HUES64 (cell line): ENCODE measurements around the gene TMPRSS4.

Source experiments
- H3K27ac ChIP-seq: 2 replicates; pipeline ENCODE4 v1.7.0; 2013; ENCODE audit warnings: low read depth, low read length, inconsistent platforms
- H3K27me3 ChIP-seq: 2 replicates; pipeline ENCODE4 v1.6.1; 2013; ENCODE audit warnings: mild to moderate bottlenecking, low read length; ENCODE audit not compliant: insufficient read depth
- H3K36me3 ChIP-seq: 2 replicates; pipeline ENCODE4 v1.6.1; 2013; ENCODE audit warnings: mild to moderate bottlenecking, low read length; ENCODE audit not compliant: insufficient read depth
- H3K4me1 ChIP-seq: 2 replicates; pipeline ENCODE4 v1.6.1; 2013; ENCODE audit warnings: mild to moderate bottlenecking, low read length, moderate library complexity; ENCODE audit not compliant: insufficient read depth
- H3K4me3 ChIP-seq: 2 replicates; pipeline ENCODE4 v1.5.1; 2013; ENCODE audit warnings: mild to moderate bottlenecking, low read length, moderate library complexity
- H3K9ac ChIP-seq: 2 replicates; pipeline ENCODE4 v1.6.1; 2013; ENCODE audit warnings: mild to moderate bottlenecking, low read depth, low read length
- H3K9me3 ChIP-seq: 2 replicates; pipeline ENCODE4 v1.6.1; 2013; ENCODE audit warnings: low read depth, low read length; ENCODE audit not compliant: insufficient read depth
- WGBS: fragments of 150-250, 120-280 bp; methylation state at CpG from one replicate; pipeline ENCODE4 v1.1.7; 2013; ENCODE audit warnings: missing lambda C conversion rate; 5-methylcytosine and 5-hydroxymethylcytosine counted together

TMPRSS4 gene

GRCh38 chr11:118109231-118109630, 32.4 kb downstream of the TMPRSS4 start:
- 92% methylated on average over 2 of the region's 2 CpGs for WGBS

GRCh38 chr11:118111019-118111743, 34.3 kb downstream of the TMPRSS4 start:
- Histone ChIP-seq H3K27ac (no peak overlapping the region), H3K9me3 (no peaks in the 10 kb centered on the region), H3K4me1 (no peaks in the 10 kb centered on the region; the same call in 1 of the 2 replicates), H3K27me3 (no peaks in the 10 kb centered on the region), H3K36me3 (no peaks in the 10 kb centered on the region), H3K9ac (no peak overlapping the region), H3K4me3 (no peak overlapping the region)
- WGBS, result 89% methylated on average over 7 of the region's 8 CpGs

More at GRCh38 chr11:118109231-118109630, 32.4 kb downstream of the TMPRSS4 start:
- H3K9ac ChIP-seq, result no peak overlapping the region
- no peaks in the 10 kb centered on the region for H3K9me3 ChIP-seq
- H3K4me3 ChIP-seq, result no peak overlapping the region
- H3K27ac ChIP-seq, result no peak overlapping the region
- H3K4me1 ChIP-seq, result no peaks in the 10 kb centered on the region; the same call in 1 of the 2 replicates
- H3K27me3 ChIP-seq, result no peaks in the 10 kb centered on the region
- no peaks in the 10 kb centered on the region for H3K36me3 ChIP-seq

- Histone ChIP-seq H3K4me3 (no peak overlapping the region), H3K9me3 (no peaks in the 10 kb centered on the region), H3K36me3 (no peaks in the 10 kb centered on the region), H3K9ac (no peak overlapping the region), H3K27ac (no peak overlapping the region), H3K4me1 (no peaks in the 10 kb centered on the region; the same call in 1 of the 2 replicates), H3K27me3 (no peaks in the 10 kb centered on the region)
- 93% methylated on average over 6 of the region's 6 CpGs for WGBS
Measured at GRCh38 chr11:118111744-118112035, 34.8 kb downstream of the TMPRSS4 start.

- no peak overlapping the region for H3K4me3 ChIP-seq
- H3K9me3 ChIP-seq, result no peaks in the 10 kb centered on the region
- no peak overlapping the region for H3K9ac ChIP-seq
- H3K27ac ChIP-seq, result no peak overlapping the region
- H3K36me3 ChIP-seq, result no peaks in the 10 kb centered on the region
- H3K27me3 ChIP-seq, result no peaks in the 10 kb centered on the region
- WGBS, result 93% methylated on average over 11 of the region's 11 CpGs
- H3K4me1 ChIP-seq, result no peaks in the 10 kb centered on the region; the same call in 1 of the 2 replicates
Measured at GRCh38 chr11:118112711-118113430, 36.0 kb downstream of the TMPRSS4 start.

GRCh38 chr11:118114266-118114665, 37.4 kb downstream of the TMPRSS4 start:
- H3K9me3 ChIP-seq, result no peaks in the 10 kb centered on the region
- H3K36me3 ChIP-seq, result no peaks in the 10 kb centered on the region
- no peak overlapping the region for H3K27ac ChIP-seq
- H3K4me1 ChIP-seq, result peaks cover 9% of the 10 kb centered on the region; the same call in 1 of the 2 replicates
- H3K4me3 ChIP-seq, result no peak overlapping the region
- H3K9ac ChIP-seq, result no peak overlapping the region
- no peaks in the 10 kb centered on the region for H3K27me3 ChIP-seq
- WGBS, result 82% methylated on average over 1 of the region's 1 CpG

GRCh38 chr11:118115048-118115447, 38.2 kb downstream of the TMPRSS4 start:
- Histone ChIP-seq H3K27me3 (no peaks in the 10 kb centered on the region), H3K9ac (no peak overlapping the region), H3K27ac (no peak overlapping the region), H3K9me3 (no peaks in the 10 kb centered on the region), H3K4me1 (peaks cover 9% of the 10 kb centered on the region; the same call in 1 of the 2 replicates), H3K36me3 (no peaks in the 10 kb centered on the region), H3K4me3 (no peak overlapping the region)
- 94% methylated on average over 7 of the region's 7 CpGs for WGBS

- Histone ChIP-seq H3K9me3 (no peaks in the 10 kb centered on the region), H3K27ac (no peak overlapping the region), H3K4me3 (no peak overlapping the region), H3K36me3 (no peaks in the 10 kb centered on the region), H3K4me1 (peaks cover 9% of the 10 kb centered on the region; the same call in 1 of the 2 replicates), H3K27me3 (no peaks in the 10 kb centered on the region), H3K9ac (no peak overlapping the region)
- WGBS, result 90% methylated on average over 8 of the region's 9 CpGs
Measured at GRCh38 chr11:118117790-118118601, 41.1 kb downstream of the TMPRSS4 start.

- 83% methylated on average over 1 of the region's 1 CpG for WGBS
Measured at GRCh38 chr11:118120793-118121192, 43.9 kb downstream of the TMPRSS4 start.

GRCh38 chr11:118124929-118125535, 48.2 kb downstream of the TMPRSS4 start:
- no peak overlapping the region for H3K27ac ChIP-seq
- 95% methylated on average over 8 of the region's 8 CpGs for WGBS

More at GRCh38 chr11:118120793-118121192, 43.9 kb downstream of the TMPRSS4 start:
- peaks cover 9% of the 10 kb centered on the region; the same call in 1 of the 2 replicates for H3K4me1 ChIP-seq
- no peaks in the 10 kb centered on the region for H3K9me3 ChIP-seq
- H3K36me3 ChIP-seq, result no peaks in the 10 kb centered on the region
- no peaks in the 10 kb centered on the region for H3K27me3 ChIP-seq
- no peak overlapping the region for H3K27ac ChIP-seq
- no peak overlapping the region for H3K9ac ChIP-seq
- H3K4me3 ChIP-seq, result no peak overlapping the region

GRCh38 chr11:118126082-118126838, 49.4 kb downstream of the TMPRSS4 start:
- Histone ChIP-seq H3K9ac (no peak overlapping the region), H3K4me1 (no peaks in the 10 kb centered on the region), H3K27ac (no peak overlapping the region), H3K9me3 (no peaks in the 10 kb centered on the region), H3K36me3 (no peaks in the 10 kb centered on the region), H3K27me3 (no peaks in the 10 kb centered on the region), H3K4me3 (no peak overlapping the region)
- 90% methylated on average over 7 of the region's 7 CpGs for WGBS

More at GRCh38 chr11:118124929-118125535, 48.2 kb downstream of the TMPRSS4 start:
- no peaks in the 10 kb centered on the region for H3K9me3 ChIP-seq
- H3K36me3 ChIP-seq, result no peaks in the 10 kb centered on the region
- no peaks in the 10 kb centered on the region for H3K4me1 ChIP-seq
- no peaks in the 10 kb centered on the region for H3K27me3 ChIP-seq
- H3K9ac ChIP-seq, result no peak overlapping the region
- no peak overlapping the region for H3K4me3 ChIP-seq
